HL-60 (cell line): ENCODE data around the gene MATN3.

Experiments
- DNase-seq, 2 experiments: peaks; one replicate each; pipeline ENCODE4 v3.0.0-alpha.2; 2010 to 2020; ENCODE audit warnings: low read depth in 1 of 2, low spot score in 1 of 2
- H3K27ac ChIP-seq: fragments of 250-450 bp; sonication (Bioruptor Pico); replicated peaks from 2 replicates; pipeline ENCODE4 v1.5.1; 2020; ENCODE audit warnings: mild to moderate bottlenecking, moderate library complexity
- H3K27me3 ChIP-seq: fragments of 250-450 bp; sonication (Bioruptor Pico); 2 replicates; pipeline ENCODE4 v1.5.1; 2021; ENCODE audit warnings: mild to moderate bottlenecking, moderate library complexity; ENCODE audit not compliant: insufficient read depth, poor library complexity, severe bottlenecking
- H3K4me3 ChIP-seq: replicated peaks from 2 replicates; pipeline ENCODE4 v1.5.1; 2011; ENCODE audit warnings: mild to moderate bottlenecking, control low read depth, low read length; ENCODE audit not compliant: insufficient read depth
- GABPA ChIP-seq: IDR thresholded peaks from 2 replicates; pipeline ENCODE4 v1.6.1; 2012; ENCODE audit warnings: low read depth
- POLR2AphosphoS5 ChIP-seq: IDR thresholded peaks from 2 replicates; pipeline ENCODE4 v1.6.1; 2012; ENCODE audit warnings: low read depth
- REST ChIP-seq: IDR thresholded peaks from 2 replicates; pipeline ENCODE4 v1.6.1; 2012; ENCODE audit warnings: low read depth; ENCODE audit not compliant: insufficient replicate concordance
- SPI1 ChIP-seq: IDR thresholded peaks from 2 replicates; pipeline ENCODE4 v1.6.1; 2012; ENCODE audit warnings: low read depth, mild to moderate bottlenecking, borderline replicate concordance
- TF ChIP-seq, protein P1 (sequence below): IDR thresholded peaks from one replicate; pipeline ENCODE4 v1.5.1; 2011; ENCODE audit warnings: low read length, control low read depth, inconsistent platforms; ENCODE audit not compliant: insufficient read depth

Gene MATN3

DNA sequence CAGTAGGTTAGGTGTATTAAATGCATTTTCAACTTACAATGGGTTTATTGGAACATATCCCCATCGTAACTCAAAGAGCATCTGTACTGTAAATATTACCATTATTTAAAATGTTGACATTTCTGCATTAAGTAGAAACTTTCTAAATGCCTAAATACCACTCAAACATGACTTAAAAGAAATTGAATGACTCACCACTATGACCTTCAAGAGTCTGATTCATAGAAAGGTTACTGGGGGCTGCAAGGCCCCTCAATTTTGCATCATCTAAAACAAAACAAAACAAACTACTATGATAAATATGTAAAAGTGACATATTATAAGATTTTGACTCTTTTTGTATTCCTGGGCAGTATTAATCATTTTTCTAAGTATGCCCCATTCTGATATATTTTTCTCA, 30.2 kb downstream of the MATN3 start:
- no peak for DNase-seq
- Histone ChIP-seq H3K27me3 (no peaks in the 10 kb centered on the region), H3K27ac (no peak overlapping the region), H3K4me3 (no peak overlapping the region)
- TF ChIP-seq REST = no peak
- no peak for TF ChIP-seq SPI1
- TF ChIP-seq, protein P1, sequence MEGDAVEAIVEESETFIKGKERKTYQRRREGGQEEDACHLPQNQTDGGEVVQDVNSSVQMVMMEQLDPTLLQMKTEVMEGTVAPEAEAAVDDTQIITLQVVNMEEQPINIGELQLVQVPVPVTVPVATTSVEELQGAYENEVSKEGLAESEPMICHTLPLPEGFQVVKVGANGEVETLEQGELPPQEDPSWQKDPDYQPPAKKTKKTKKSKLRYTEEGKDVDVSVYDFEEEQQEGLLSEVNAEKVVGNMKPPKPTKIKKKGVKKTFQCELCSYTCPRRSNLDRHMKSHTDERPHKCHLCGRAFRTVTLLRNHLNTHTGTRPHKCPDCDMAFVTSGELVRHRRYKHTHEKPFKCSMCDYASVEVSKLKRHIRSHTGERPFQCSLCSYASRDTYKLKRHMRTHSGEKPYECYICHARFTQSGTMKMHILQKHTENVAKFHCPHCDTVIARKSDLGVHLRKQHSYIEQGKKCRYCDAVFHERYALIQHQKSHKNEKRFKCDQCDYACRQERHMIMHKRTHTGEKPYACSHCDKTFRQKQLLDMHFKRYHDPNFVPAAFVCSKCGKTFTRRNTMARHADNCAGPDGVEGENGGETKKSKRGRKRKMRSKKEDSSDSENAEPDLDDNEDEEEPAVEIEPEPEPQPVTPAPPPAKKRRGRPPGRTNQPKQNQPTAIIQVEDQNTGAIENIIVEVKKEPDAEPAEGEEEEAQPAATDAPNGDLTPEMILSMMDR = no peak
- no peak for TF ChIP-seq POLR2AphosphoS5
- no peak for TF ChIP-seq GABPA

- Histone ChIP-seq H3K27me3 (no peaks in the 10 kb centered on the region), H3K27ac (no peak overlapping the region), H3K4me3 (no peak overlapping the region)
- TF ChIP-seq, protein P1 = no peak
- TF ChIP-seq POLR2AphosphoS5 (no peak), GABPA (no peak), SPI1 (no peak), REST (no peak)
- no peak for DNase-seq
Measured at GRCh38 chr2:19979932-19980331, 32.5 kb downstream of the MATN3 start.

DNA sequence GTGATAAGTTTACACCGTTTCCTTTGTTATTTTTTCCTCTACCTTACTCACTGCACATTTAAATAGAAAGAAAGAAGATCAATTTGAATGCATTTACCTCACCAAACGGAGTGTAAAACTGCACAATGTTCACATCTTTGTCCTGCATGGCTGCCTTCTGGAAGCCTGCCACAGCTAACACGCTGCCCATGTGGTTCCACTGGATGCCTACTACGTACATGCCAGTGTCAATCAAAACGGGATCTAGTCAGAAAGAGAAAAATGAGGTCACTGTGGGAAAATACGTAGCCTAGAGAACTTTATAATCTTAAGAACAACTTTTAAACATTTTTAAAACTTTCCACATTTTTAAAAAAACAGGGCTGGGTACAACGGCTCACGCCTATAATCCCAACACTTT, 39.0 kb downstream of the MATN3 start:
- TF ChIP-seq, protein P1 = no peak
- no peak overlapping the region for H3K27ac ChIP-seq
- no peak overlapping the region for H3K4me3 ChIP-seq
- no peaks in the 10 kb centered on the region for H3K27me3 ChIP-seq
- DNase-seq = no peak

GRCh38 chr2:19971691-19972090, 40.8 kb downstream of the MATN3 start:
- Histone ChIP-seq H3K27ac (no peak overlapping the region), H3K27me3 (no peaks in the 10 kb centered on the region), H3K4me3 (no peak overlapping the region)
- no peak for DNase-seq
- no peak for TF ChIP-seq POLR2AphosphoS5
- TF ChIP-seq, protein P1 = no peak
- no peak for TF ChIP-seq GABPA
